Esophagus muscularis mucosa (tissue), 4 donors: ENCODE results near the gene BAG3. TPM values are rescaled to one million over a fixed set of nuclear protein-coding genes. Genes with fewer than 3 reads are reported as not detected.

Experiments used
- DNase-seq: peaks from one replicate; pipeline ENCODE4 v3.0.0-alpha.2; 2017; ENCODE audit errors: extremely low spot score
- H3K27ac ChIP-seq, 4 donors: fragments of 200-600 bp; sonication (generic); replicated peaks in 1 of 4; 1 replicate in 3 of 4; 2 replicates in 1 of 4; pipeline ENCODE4 v1.5.1; 2016 to 2019; ENCODE audit warnings: mild to moderate bottlenecking in 1 of 4
- H3K27me3 ChIP-seq, 4 donors: fragments of 200-600 bp; sonication (generic); one replicate each; pipeline versions ENCODE4 v1.5.1 to v1.6.0; 2016 to 2019
- H3K36me3 ChIP-seq, 4 donors: fragments of 200-600 bp; sonication (generic); one replicate each; pipeline ENCODE4 v1.5.1; 2016 to 2019
- H3K4me1 ChIP-seq, 4 donors: fragments of 200-600 bp; sonication (generic); one replicate each; pipeline ENCODE4 v1.5.1; 2016 to 2019
- H3K4me3 ChIP-seq, 4 donors: fragments of 200-600 bp; sonication (generic); 1 replicate in 2 of 4; 2 replicates in 2 of 4; pipeline ENCODE4 v1.5.1; 2016 to 2019; ENCODE audit warnings: mild to moderate bottlenecking in 4 of 4, moderate library complexity in 1 of 4
- H3K9me3 ChIP-seq, 4 donors: fragments of 200-600 bp; sonication (generic); 1 replicate in 3 of 4; 2 replicates in 1 of 4; pipeline ENCODE4 v1.5.1; 2016 to 2019
- EP300 ChIP-seq: sonication (generic); formaldehyde crosslinking; IDR thresholded peaks from one replicate; pipeline ENCODE4 v1.6.1; 2017; ENCODE audit warnings: antibody characterized with exemption
- POLR2A ChIP-seq: fragments of 450-650 bp; IDR thresholded peaks from one replicate; pipeline ENCODE4 v1.6.1; 2017; ENCODE audit warnings: antibody characterized with exemption, moderate library complexity, mild to moderate bottlenecking, low read depth
- POLR2AphosphoS5 ChIP-seq, 2 donors: sonication (generic); formaldehyde crosslinking; IDR thresholded peaks; one replicate each; pipeline ENCODE4 v1.6.1; 2017; ENCODE audit warnings: antibody characterized with exemption in 2 of 2
- WGBS: methylation state at CpG from one replicate; pipeline ENCODE4 v1.1.5; 2018; 5-methylcytosine and 5-hydroxymethylcytosine counted together
- intact Hi-C: fragments of 100-400 bp; cut with DNase I; formaldehyde crosslinking; loops from one replicate; pipeline ENCODE4 v1.15.1; 2023
- total RNA-seq, 4 donors: library from RNA; depleted of rRNA; stranded (reverse); fragments of >200 nt; gene quantifications; one replicate each; pipeline versions ENCODE4 v1.1.0 to v1.2.1, GENCODE V29; 2016
- TF ChIP-seq, protein P1 (sequence below), 3 experiments: fragments of 200-600 bp in 2 of 3; fragments of 450-650 bp in 1 of 3; sonication (generic) in 2 of 3; IDR thresholded peaks; one replicate each; pipeline ENCODE4 v1.5.1; 2017 to 2019; ENCODE audit warnings: antibody characterized with exemption in 3 of 3, mild to moderate bottlenecking in 2 of 3, moderate library complexity in 1 of 3

The BAG3 gene
- total RNA-seq, 4 donors from 2014 or later = 44.0 to 81.7 (median 73.9) TPM

GRCh38 chr10:119630300-119630699 lies 20.9 kb upstream of the BAG3 start:
- Histone ChIP-seq H3K27ac (no peak overlapping the region), H3K9me3 (no peaks in the 10 kb centered on the region), H3K27me3 (no peaks in the 10 kb centered on the region), H3K36me3 (no peaks in the 10 kb centered on the region), H3K4me1 (no peaks in the 10 kb centered on the region), H3K4me3 (no peak overlapping the region)
- no peak for DNase-seq
- intact Hi-C loops = no loop called here
- TF ChIP-seq, protein P1, sequence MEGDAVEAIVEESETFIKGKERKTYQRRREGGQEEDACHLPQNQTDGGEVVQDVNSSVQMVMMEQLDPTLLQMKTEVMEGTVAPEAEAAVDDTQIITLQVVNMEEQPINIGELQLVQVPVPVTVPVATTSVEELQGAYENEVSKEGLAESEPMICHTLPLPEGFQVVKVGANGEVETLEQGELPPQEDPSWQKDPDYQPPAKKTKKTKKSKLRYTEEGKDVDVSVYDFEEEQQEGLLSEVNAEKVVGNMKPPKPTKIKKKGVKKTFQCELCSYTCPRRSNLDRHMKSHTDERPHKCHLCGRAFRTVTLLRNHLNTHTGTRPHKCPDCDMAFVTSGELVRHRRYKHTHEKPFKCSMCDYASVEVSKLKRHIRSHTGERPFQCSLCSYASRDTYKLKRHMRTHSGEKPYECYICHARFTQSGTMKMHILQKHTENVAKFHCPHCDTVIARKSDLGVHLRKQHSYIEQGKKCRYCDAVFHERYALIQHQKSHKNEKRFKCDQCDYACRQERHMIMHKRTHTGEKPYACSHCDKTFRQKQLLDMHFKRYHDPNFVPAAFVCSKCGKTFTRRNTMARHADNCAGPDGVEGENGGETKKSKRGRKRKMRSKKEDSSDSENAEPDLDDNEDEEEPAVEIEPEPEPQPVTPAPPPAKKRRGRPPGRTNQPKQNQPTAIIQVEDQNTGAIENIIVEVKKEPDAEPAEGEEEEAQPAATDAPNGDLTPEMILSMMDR (IDR thresholded peaks at IDR 0.05) = no peak
- TF ChIP-seq EP300 (no peak), POLR2AphosphoS5 (IDR thresholded peaks at IDR 0.05) (no peak), POLR2A (no peak)
- WGBS = 91% methylated on average over 5 of the region's 5 CpGs

DNA sequence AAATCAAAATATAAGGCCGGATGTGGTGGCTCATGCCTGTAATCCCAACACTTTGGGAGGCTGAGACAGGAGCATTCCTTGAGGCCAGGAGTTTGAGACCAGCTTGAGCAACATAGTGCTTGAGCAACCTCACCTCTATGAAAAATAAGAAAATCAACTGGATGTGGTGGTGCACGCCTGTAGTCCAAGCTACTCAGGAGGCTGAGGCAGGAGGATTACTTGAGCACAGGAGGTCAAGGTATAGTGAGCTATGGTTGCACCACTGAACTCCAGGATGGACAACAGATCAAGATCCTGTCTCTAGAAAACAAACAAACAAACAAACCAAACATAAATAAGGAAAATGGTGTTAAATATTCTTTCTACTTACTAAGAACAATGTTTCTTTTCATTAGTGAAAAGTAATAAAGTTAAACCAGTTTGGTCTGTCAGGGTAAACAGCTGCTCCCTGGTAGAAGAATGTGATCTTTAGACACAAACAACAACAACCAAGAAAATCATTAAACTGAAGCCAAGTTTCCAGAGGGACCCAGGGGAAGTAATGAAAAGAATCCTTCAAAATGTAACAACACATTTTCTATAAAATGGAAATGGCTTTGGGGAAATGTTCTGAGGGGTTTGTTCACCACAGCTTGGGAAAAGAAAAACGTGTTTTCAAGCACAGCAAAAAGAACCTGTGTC lies 17.5 kb upstream of the BAG3 start:
- H3K4me1 ChIP-seq = no peaks in the 10 kb centered on the region
- TF ChIP-seq, protein P1 (IDR thresholded peaks at IDR 0.05) = no peak
- no peak for DNase-seq
- no peaks in the 10 kb centered on the region for H3K9me3 ChIP-seq
- H3K27ac ChIP-seq = no peak overlapping the region
- H3K36me3 ChIP-seq = no peaks in the 10 kb centered on the region
- intact Hi-C loops = no loop called here
- 80% methylated on average over 3 of the region's 3 CpGs for WGBS
- H3K4me3 ChIP-seq = no peak overlapping the region
- H3K27me3 ChIP-seq = no peaks in the 10 kb centered on the region

- no peak for DNase-seq
- no peaks in the 10 kb centered on the region for H3K4me1 ChIP-seq
- no peak overlapping the region for H3K4me3 ChIP-seq
- TF ChIP-seq EP300 (no peak), POLR2AphosphoS5 (IDR thresholded peaks at IDR 0.05) (no peak), POLR2A (no peak)
- TF ChIP-seq, protein P1 (IDR thresholded peaks at IDR 0.05) = no peak
- intact Hi-C loops = no loop called here
- 85% methylated on average over 1 of the region's 1 CpG for WGBS
- H3K36me3 ChIP-seq = no peaks in the 10 kb centered on the region
- no peak overlapping the region for H3K27ac ChIP-seq
- H3K9me3 ChIP-seq = no peaks in the 10 kb centered on the region
- H3K27me3 ChIP-seq = no peaks in the 10 kb centered on the region
Measured at GRCh38 chr10:119634219-119634544, 17.0 kb upstream of the BAG3 start.

DNA sequence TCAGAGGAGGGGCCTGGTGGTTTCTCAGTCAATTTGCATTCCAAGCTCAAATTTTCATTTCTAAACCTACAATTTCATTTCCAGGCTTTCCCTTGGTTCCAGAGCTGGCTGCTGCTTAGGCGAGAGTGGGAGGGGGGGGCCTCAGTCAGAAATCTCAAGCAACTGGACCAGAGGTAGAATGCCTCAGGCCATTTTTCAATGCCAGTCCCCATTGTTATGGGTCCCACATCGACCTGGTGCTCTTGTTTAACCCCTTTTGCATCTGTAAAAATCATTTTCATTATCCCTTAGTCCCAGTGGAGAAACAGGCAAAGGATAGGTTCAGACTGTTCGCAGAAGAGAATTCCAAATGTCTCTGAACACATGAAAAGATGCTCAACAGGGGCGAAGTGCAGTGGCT lies 13.5 kb upstream of the BAG3 start:
- intact Hi-C loops = no loop called here
- H3K27ac ChIP-seq = no peak overlapping the region
- H3K27me3 ChIP-seq = no peaks in the 10 kb centered on the region
- TF ChIP-seq, protein P1 (IDR thresholded peaks at IDR 0.05) = no peak
- TF ChIP-seq POLR2A (no peak), POLR2AphosphoS5 (IDR thresholded peaks at IDR 0.05) (no peak), EP300 (no peak)
- no peak overlapping the region for H3K4me3 ChIP-seq
- no peak for DNase-seq
- no peaks in the 10 kb centered on the region for H3K9me3 ChIP-seq
- no peaks in the 10 kb centered on the region for H3K4me1 ChIP-seq
- 75% methylated on average over 4 of the region's 4 CpGs for WGBS
- no peaks in the 10 kb centered on the region for H3K36me3 ChIP-seq

DNA sequence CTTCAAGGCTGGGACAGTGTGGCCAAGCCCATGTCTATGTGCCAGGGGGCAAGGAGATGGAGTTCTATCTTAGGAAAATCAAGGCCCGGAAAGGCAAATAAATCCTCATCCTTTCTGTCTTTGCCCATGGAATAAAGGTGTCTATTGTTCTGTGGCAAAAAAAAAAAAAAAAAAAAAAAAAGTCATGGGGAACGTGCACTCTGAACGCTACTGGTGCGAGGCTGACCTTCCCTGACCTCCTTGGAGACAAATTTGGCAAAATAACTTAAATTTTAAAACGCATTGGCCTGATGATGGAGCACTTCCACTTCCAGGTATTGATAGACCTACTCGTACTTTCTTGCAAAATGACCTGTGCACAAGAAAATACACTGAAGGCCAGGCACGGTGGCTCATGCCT lies 12.2 kb upstream of the BAG3 start:
- DNase-seq = no peak
- Histone ChIP-seq H3K27me3 (no peaks in the 10 kb centered on the region), H3K27ac (no peak overlapping the region), H3K4me3 (no peak overlapping the region), H3K9me3 (no peaks in the 10 kb centered on the region), H3K4me1 (no peaks in the 10 kb centered on the region), H3K36me3 (no peaks in the 10 kb centered on the region)
- WGBS = 64% methylated on average over 7 of the region's 7 CpGs
- TF ChIP-seq POLR2A (no peak), EP300 (no peak), POLR2AphosphoS5 (IDR thresholded peaks at IDR 0.05) (no peak)
- TF ChIP-seq, protein P1 (IDR thresholded peaks at IDR 0.05) = no peak
- intact Hi-C loops = no loop called here
